ENCODE measurements around the gene DRD4. TPM values are rescaled to one million over a fixed set of nuclear protein-coding genes. Genes with fewer than 3 reads are reported as not detected.

Gene DRD4
- total and polyA plus RNA-seq, 2 of the 8 experiments (the other 6 are each of a cell fraction or from before 2014, with no cell fraction given) = 3.4 to 4.9 TPM

DNA sequence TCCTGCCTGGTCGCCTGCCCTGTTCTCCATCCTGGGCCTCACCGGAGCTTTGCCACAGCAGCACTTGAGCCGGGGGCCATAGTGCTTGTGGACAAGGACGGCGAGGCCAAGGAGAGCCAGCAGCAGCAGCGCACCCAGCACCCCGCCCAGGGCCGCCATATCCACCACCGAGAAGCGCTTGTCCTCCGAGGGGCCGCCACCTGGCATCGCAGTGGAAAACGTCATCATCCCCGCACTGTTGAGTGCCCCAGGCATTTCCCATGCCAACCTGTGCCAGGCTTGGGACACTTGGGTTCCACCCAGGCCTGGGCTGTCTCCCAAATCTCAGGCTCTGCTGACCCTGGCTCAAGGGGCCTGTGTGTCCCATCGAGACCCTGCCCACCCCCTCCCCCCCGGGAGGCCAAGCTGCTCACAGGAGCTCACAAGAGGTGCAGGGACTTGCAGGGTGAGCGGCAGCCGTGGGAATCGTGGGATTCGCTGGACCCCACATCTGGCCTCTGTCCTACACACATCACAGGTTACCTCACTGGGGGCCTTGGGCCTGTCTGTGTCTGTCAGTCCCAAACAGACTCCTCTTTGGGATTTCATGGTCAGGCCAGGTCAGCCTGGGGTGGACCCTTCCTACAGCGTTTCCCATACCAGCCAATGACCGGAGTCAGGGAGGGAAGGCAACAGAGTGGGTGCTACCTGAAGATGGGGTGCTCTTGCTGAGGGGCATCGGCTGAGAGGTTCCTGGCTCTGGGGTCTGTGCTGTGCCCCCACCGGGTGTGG, 19.0 kb upstream of the DRD4 start (continued):
- no peak for TF ChIP-seq GABPA (IDR thresholded peaks at IDR 0.05; ENCODE audit: borderline replicate concordance, insufficient read depth, low read length)
- TF ChIP-seq RXRA (IDR thresholded peaks at IDR 0.05; ENCODE audit: insufficient read depth, low read depth, low read length) = no peak
- TF ChIP-seq CREB1 (IDR thresholded peaks at IDR 0.05) = no peak
- TF ChIP-seq, protein P1, sequence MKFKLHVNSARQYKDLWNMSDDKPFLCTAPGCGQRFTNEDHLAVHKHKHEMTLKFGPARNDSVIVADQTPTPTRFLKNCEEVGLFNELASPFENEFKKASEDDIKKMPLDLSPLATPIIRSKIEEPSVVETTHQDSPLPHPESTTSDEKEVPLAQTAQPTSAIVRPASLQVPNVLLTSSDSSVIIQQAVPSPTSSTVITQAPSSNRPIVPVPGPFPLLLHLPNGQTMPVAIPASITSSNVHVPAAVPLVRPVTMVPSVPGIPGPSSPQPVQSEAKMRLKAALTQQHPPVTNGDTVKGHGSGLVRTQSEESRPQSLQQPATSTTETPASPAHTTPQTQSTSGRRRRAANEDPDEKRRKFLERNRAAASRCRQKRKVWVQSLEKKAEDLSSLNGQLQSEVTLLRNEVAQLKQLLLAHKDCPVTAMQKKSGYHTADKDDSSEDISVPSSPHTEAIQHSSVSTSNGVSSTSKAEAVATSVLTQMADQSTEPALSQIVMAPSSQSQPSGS (IDR thresholded peaks at IDR 0.05; ENCODE audit: low read length) = no peak
- TF ChIP-seq, protein P2, sequence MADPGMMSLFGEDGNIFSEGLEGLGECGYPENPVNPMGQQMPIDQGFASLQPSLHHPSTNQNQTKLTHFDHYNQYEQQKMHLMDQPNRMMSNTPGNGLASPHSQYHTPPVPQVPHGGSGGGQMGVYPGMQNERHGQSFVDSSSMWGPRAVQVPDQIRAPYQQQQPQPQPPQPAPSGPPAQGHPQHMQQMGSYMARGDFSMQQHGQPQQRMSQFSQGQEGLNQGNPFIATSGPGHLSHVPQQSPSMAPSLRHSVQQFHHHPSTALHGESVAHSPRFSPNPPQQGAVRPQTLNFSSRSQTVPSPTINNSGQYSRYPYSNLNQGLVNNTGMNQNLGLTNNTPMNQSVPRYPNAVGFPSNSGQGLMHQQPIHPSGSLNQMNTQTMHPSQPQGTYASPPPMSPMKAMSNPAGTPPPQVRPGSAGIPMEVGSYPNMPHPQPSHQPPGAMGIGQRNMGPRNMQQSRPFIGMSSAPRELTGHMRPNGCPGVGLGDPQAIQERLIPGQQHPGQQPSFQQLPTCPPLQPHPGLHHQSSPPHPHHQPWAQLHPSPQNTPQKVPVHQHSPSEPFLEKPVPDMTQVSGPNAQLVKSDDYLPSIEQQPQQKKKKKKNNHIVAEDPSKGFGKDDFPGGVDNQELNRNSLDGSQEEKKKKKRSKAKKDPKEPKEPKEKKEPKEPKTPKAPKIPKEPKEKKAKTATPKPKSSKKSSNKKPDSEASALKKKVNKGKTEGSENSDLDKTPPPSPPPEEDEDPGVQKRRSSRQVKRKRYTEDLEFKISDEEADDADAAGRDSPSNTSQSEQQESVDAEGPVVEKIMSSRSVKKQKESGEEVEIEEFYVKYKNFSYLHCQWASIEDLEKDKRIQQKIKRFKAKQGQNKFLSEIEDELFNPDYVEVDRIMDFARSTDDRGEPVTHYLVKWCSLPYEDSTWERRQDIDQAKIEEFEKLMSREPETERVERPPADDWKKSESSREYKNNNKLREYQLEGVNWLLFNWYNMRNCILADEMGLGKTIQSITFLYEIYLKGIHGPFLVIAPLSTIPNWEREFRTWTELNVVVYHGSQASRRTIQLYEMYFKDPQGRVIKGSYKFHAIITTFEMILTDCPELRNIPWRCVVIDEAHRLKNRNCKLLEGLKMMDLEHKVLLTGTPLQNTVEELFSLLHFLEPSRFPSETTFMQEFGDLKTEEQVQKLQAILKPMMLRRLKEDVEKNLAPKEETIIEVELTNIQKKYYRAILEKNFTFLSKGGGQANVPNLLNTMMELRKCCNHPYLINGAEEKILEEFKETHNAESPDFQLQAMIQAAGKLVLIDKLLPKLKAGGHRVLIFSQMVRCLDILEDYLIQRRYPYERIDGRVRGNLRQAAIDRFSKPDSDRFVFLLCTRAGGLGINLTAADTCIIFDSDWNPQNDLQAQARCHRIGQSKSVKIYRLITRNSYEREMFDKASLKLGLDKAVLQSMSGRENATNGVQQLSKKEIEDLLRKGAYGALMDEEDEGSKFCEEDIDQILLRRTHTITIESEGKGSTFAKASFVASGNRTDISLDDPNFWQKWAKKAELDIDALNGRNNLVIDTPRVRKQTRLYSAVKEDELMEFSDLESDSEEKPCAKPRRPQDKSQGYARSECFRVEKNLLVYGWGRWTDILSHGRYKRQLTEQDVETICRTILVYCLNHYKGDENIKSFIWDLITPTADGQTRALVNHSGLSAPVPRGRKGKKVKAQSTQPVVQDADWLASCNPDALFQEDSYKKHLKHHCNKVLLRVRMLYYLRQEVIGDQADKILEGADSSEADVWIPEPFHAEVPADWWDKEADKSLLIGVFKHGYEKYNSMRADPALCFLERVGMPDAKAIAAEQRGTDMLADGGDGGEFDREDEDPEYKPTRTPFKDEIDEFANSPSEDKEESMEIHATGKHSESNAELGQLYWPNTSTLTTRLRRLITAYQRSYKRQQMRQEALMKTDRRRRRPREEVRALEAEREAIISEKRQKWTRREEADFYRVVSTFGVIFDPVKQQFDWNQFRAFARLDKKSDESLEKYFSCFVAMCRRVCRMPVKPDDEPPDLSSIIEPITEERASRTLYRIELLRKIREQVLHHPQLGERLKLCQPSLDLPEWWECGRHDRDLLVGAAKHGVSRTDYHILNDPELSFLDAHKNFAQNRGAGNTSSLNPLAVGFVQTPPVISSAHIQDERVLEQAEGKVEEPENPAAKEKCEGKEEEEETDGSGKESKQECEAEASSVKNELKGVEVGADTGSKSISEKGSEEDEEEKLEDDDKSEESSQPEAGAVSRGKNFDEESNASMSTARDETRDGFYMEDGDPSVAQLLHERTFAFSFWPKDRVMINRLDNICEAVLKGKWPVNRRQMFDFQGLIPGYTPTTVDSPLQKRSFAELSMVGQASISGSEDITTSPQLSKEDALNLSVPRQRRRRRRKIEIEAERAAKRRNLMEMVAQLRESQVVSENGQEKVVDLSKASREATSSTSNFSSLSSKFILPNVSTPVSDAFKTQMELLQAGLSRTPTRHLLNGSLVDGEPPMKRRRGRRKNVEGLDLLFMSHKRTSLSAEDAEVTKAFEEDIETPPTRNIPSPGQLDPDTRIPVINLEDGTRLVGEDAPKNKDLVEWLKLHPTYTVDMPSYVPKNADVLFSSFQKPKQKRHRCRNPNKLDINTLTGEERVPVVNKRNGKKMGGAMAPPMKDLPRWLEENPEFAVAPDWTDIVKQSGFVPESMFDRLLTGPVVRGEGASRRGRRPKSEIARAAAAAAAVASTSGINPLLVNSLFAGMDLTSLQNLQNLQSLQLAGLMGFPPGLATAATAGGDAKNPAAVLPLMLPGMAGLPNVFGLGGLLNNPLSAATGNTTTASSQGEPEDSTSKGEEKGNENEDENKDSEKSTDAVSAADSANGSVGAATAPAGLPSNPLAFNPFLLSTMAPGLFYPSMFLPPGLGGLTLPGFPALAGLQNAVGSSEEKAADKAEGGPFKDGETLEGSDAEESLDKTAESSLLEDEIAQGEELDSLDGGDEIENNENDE (IDR thresholded peaks at IDR 0.05; ENCODE audit: insufficient replicate concordance, low read length) = no peak
- no peak for TF ChIP-seq PHF8 (conservative IDR thresholded peaks at IDR 0.05; ENCODE audit: low read depth, low read length)

Measured in H1 (cell line).